ENCODE measurements around the gene SHISA4. TPM values are rescaled to one million over a fixed set of nuclear protein-coding genes. Genes with fewer than 3 reads are reported as not detected.

SHISA4 gene
- total RNA-seq, 2 donors from 2014 or later: 47.5 to 49.0 TPM

- DNase-seq (no peak), ATAC-seq (peak; percentile 46 to 70)
- intact Hi-C loops (cut with DNase I): loop anchor here in 1 of 2 donors (5.0 kb wide), 1 partner anchor 94 kb away; no protein-coding TSS in a partner anchor
These were observed 10.8 kb upstream of the SHISA4 start for GRCh38 chr1:201877877-201878401.

GRCh38 chr1:201880928-201881571 is 7.6 kb upstream of the SHISA4 start:
- DNase-seq (no peak), ATAC-seq (no peak)
- intact Hi-C loops (cut with DNase I): no loop called here

DNA sequence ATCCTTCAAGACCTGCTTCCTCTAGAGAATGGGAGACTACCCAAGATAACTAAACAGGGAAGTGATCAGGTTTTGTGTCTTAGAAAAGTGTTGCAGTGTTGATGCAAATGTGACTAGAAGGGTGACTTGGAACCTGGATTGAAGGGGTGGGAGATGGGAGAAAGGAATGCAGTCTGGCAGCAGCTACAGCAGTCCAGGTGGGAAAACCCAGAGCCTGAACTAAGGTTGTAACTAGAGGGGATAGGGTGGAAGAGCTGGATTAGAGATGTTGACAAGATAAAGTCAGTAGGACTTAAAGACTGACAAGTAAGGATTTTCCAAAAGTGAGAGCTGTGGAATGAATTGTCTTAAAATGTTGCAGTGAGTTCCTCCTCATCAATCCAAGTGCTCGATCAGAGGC is 7.1 kb upstream of the SHISA4 start:
- ATAC-seq (no peak), DNase-seq (no peak)
- intact Hi-C loops (cut with DNase I): no loop called here

GRCh38 chr1:201882665-201883132 is 6.0 kb upstream of the SHISA4 start:
- intact Hi-C loops (cut with DNase I): no loop called here

GRCh38 chr1:201883266-201883665 is 5.4 kb upstream of the SHISA4 start:
- DNase-seq (no peak), ATAC-seq (no peak)
- intact Hi-C loops (cut with DNase I): no loop called here

More at GRCh38 chr1:201882665-201883132, 6.0 kb upstream of the SHISA4 start:
- peak; percentile 23 to 42 for ATAC-seq
- no peak for DNase-seq

- intact Hi-C loops (cut with DNase I): no loop called here
- ATAC-seq (peak; percentile 14 to 35), DNase-seq (peak; percentile 65)
These were observed 4.9 kb upstream of the SHISA4 start for GRCh38 chr1:201883786-201884185.

DNA sequence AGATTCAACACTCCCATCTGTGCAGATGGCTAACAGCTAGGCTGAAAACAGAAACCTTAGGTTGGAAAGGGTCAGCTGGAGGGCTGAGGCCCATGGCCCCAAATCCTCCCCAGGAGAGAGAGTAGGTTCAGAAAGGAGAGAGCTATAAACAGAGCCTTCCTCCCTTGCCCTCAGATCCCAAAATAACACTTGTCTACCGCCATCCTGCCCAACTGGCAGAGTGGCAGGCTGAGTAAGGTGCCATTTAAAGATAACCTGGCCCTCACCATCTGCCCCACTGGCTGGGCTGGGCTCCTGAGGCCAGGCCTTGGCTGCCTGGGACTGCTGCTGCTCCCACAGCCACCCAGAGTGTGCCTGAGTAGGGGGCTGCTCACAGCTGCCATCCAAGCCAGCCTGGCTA is 4.3 kb upstream of the SHISA4 start:
- intact Hi-C loops (cut with DNase I): no loop called here

GRCh38 chr1:201885531-201886075 is 3.1 kb upstream of the SHISA4 start:
- ATAC-seq (peak in 1 of 2 donors; percentile 56), DNase-seq (no peak)
- intact Hi-C loops (cut with DNase I): no loop called here

More for the DNA sequence above, 4.3 kb upstream of the SHISA4 start:
- DNase-seq (no peak), ATAC-seq (peak; percentile 14 to 17)

- intact Hi-C loops (cut with DNase I): no loop called here
- ATAC-seq (no peak), DNase-seq (no peak)
These were observed 2.4 kb upstream of the SHISA4 start for GRCh38 chr1:201886103-201886885.

GRCh38 chr1:201887116-201887866 is 1.4 kb upstream of the SHISA4 start:
- DNase-seq: no peak
- ATAC-seq: no peak
- intact Hi-C loops (cut with DNase I): no loop called here

GRCh38 chr1:201889090-201889968 is 631 bp downstream of the SHISA4 start:
- no peak for DNase-seq
- intact Hi-C loops (cut with DNase I): no loop called here
- ATAC-seq: no peak

DNA sequence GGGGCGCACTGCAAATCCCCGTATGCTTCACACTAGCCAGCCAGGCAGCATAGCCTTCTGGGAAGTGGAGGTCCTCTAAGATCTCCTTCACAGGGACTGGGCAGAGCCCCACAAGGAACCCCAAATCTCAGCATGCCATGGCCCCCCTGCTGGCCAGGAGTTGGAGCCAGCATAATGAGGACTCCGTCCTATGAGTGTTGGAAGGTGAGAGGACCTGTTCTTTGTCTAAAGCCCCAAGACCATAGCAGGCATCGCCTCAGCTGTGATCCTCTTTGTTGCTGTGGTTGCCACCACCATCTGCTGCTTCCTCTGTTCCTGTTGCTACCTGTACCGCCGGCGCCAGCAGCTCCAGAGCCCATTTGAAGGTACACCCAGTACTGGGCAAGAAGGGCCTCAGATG is 1.5 kb downstream of the SHISA4 start:
- intact Hi-C loops (cut with DNase I): loop anchor here in 1 of 2 donors (10.0 kb wide), 1 partner anchor 225 kb away; no protein-coding TSS in a partner anchor
- DNase-seq (no peak), ATAC-seq (no peak)

GRCh38 chr1:201890806-201891450 is 2.2 kb downstream of the SHISA4 start:
- ATAC-seq (no peak), DNase-seq (no peak)
- intact Hi-C loops (cut with DNase I): loop anchor here in 1 of 2 donors (10.0 kb wide), 1 partner anchor 224 kb away; no protein-coding TSS in a partner anchor

- no peak for ATAC-seq
- intact Hi-C loops (cut with DNase I): loop anchor here in 1 of 2 donors (10.0 kb wide), 1 partner anchor 223 kb away; no protein-coding TSS in a partner anchor
- no peak for DNase-seq
These were observed 2.9 kb downstream of the SHISA4 start for GRCh38 chr1:201891451-201892045.

- intact Hi-C loops (cut with DNase I): loop anchor here in 1 of 2 donors (10.0 kb wide), 1 partner anchor 223 kb away; no protein-coding TSS in a partner anchor
- ATAC-seq: no peak
- no peak for DNase-seq
These were observed 3.5 kb downstream of the SHISA4 start for GRCh38 chr1:201892211-201892610.

GRCh38 chr1:201893431-201893830 is 4.7 kb downstream of the SHISA4 start:
- intact Hi-C loops (cut with DNase I): loop anchor here in 1 of 2 donors (10.0 kb wide), 1 partner anchor 221 kb away; no protein-coding TSS in a partner anchor
- ATAC-seq: no peak
- DNase-seq: no peak
